ENCODE measurements around the gene CHIA.

GRCh38 chr1:111280267-111280666 is 10.4 kb upstream of the CHIA start:
- TF ChIP-seq CTCF (IDR thresholded peaks at IDR 0.05; ENCODE audit: low read depth, low read length, missing input control) (no peak), YY1 (IDR thresholded peaks at IDR 0.05) (no peak), MAX (IDR thresholded peaks at IDR 0.05) (no peak), FOXA2 (IDR thresholded peaks at IDR 0.05) (no peak)

Data from liver (tissue), 2 donors.